ENCODE results near the gene RBBP8. TPM values are rescaled to one million over a fixed set of nuclear protein-coding genes. Genes with fewer than 3 reads are reported as not detected.
A peak's percentile ranks its signal among the peaks of the same experiment; 100 is the strongest.

RBBP8 gene
- total RNA-seq, 1 donor from 2014 or later, result 64.8 TPM

DNA sequence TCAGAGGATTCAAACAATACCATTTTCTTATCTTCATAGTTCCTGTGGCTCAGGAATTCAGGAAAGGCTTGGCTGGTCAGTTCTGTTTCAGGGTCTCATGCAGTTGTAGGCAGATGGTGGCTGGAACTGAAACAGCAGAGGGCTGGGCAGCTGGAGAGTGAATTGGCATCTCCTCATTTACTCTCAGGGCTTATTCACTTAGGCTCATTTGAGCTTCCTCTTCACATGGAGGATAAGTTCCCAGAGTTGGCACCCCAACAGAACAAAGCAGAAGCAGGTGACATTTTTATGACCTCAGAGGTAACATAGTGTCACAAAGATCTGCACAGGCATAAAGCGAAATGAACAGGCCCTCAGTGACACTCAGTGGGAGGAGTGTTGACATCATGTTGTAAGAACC, 66.1 kb downstream of the RBBP8 start:
- no peak overlapping the region for H3K4me3 Mint-ChIP-seq
- Histone ChIP-seq H3K4me1 (no peaks in the 10 kb centered on the region), H3K36me3 (peaks cover 19% of the 10 kb centered on the region), H2AFZ (replicated peaks) (no peak overlapping the region), H3K9ac (no peak overlapping the region), H3K4me3 (no peak overlapping the region), H3F3A (ENCODE audit: low read depth) (peaks cover 3% of the 10 kb centered on the region), H3K27ac (no peak overlapping the region), H4K20me1 (ENCODE audit: low read depth) (peaks cover 7% of the 10 kb centered on the region), H3K9me3 (ENCODE audit: low read depth) (no peaks in the 10 kb centered on the region), H3K27me3 (no peaks in the 10 kb centered on the region), H3K79me2 (ENCODE audit: low read depth) (no peaks in the 10 kb centered on the region), H3K4me2 (no peak overlapping the region)
- no peaks in the 10 kb centered on the region for H3K9me3 Mint-ChIP-seq
- no peaks in the 10 kb centered on the region for H3K4me1 Mint-ChIP-seq
- no peak overlapping the region for H3K27ac Mint-ChIP-seq
- no peaks in the 10 kb centered on the region for H3K27me3 Mint-ChIP-seq (ENCODE audit: insufficient read depth, low read depth)
- DNase-seq (ENCODE audit: low spot score), result peak; percentile 1
- TF ChIP-seq, protein P1, sequence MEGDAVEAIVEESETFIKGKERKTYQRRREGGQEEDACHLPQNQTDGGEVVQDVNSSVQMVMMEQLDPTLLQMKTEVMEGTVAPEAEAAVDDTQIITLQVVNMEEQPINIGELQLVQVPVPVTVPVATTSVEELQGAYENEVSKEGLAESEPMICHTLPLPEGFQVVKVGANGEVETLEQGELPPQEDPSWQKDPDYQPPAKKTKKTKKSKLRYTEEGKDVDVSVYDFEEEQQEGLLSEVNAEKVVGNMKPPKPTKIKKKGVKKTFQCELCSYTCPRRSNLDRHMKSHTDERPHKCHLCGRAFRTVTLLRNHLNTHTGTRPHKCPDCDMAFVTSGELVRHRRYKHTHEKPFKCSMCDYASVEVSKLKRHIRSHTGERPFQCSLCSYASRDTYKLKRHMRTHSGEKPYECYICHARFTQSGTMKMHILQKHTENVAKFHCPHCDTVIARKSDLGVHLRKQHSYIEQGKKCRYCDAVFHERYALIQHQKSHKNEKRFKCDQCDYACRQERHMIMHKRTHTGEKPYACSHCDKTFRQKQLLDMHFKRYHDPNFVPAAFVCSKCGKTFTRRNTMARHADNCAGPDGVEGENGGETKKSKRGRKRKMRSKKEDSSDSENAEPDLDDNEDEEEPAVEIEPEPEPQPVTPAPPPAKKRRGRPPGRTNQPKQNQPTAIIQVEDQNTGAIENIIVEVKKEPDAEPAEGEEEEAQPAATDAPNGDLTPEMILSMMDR (IDR thresholded peaks at IDR 0.05), result no peak
- TF ChIP-seq EZH2phosphoT487 (IDR thresholded peaks at IDR 0.05) (no peak), EZH2 (IDR thresholded peaks at IDR 0.05) (no peak)
- peaks cover 21% of the 10 kb centered on the region for H3K36me3 Mint-ChIP-seq

DNA sequence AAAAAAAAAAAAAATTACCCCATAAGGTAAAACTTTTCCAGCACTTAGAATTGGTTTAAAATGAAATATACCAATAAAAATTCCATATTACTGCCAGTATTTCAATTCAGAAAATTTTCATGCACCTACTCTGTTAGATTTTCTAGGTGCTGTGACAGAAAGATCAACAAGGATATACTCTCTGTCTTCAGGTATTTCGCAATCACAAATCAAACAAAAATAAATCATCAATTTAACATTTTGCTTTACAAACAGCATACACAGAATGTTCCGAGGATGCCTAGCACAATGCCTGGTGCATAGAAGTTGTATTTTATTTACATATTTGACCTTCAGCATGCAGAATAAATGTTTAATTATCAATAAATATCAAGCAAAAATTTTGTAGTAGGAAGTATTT, 66.5 kb downstream of the RBBP8 start:
- Histone ChIP-seq H3K4me1 (no peaks in the 10 kb centered on the region), H3K4me2 (no peak overlapping the region), H3K9me3 (ENCODE audit: low read depth) (no peaks in the 10 kb centered on the region), H3K9ac (no peak overlapping the region), H3K36me3 (peaks cover 19% of the 10 kb centered on the region), H3K27me3 (no peaks in the 10 kb centered on the region), H3F3A (ENCODE audit: low read depth) (peaks cover 3% of the 10 kb centered on the region), H3K79me2 (ENCODE audit: low read depth) (no peaks in the 10 kb centered on the region), H4K20me1 (ENCODE audit: low read depth) (peaks cover 7% of the 10 kb centered on the region), H3K4me3 (no peak overlapping the region), H2AFZ (replicated peaks) (no peak overlapping the region), H3K27ac (no peak overlapping the region)
- H3K4me3 Mint-ChIP-seq, result no peak overlapping the region
- H3K27me3 Mint-ChIP-seq (ENCODE audit: insufficient read depth, low read depth), result no peaks in the 10 kb centered on the region
- DNase-seq (ENCODE audit: low spot score), result no peak
- H3K4me1 Mint-ChIP-seq, result no peaks in the 10 kb centered on the region
- TF ChIP-seq EZH2 (IDR thresholded peaks at IDR 0.05) (no peak), EZH2phosphoT487 (IDR thresholded peaks at IDR 0.05) (no peak)
- TF ChIP-seq, protein P1 (IDR thresholded peaks at IDR 0.05), result no peak
- no peak overlapping the region for H3K27ac Mint-ChIP-seq
- H3K9me3 Mint-ChIP-seq, result no peaks in the 10 kb centered on the region
- peaks cover 21% of the 10 kb centered on the region for H3K36me3 Mint-ChIP-seq

DNA sequence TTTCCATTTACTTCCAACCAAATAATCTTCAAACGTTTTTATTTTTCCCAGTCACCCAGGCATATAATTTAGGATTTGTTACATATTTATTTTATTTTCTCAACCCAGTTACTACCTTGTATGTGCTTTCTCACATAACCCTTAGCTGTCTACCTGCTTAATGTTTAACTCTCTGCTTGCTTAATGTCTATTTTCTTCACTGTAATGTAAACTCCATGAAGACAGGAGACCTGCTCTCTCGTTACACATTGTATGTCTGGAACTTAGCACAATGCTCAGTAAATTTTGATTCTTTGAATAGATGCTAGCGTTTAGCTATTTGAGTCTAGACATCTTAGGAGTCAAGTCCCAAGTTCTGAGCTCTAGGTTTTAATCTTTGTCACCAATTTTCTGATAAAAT, 70.2 kb downstream of the RBBP8 start:
- H4K20me1 ChIP-seq (ENCODE audit: low read depth), result peaks cover 2% of the 10 kb centered on the region
- H3K9ac ChIP-seq, result no peak overlapping the region
- no peak overlapping the region for H3K4me2 ChIP-seq
- H3K27me3 ChIP-seq, result no peaks in the 10 kb centered on the region
- no peak overlapping the region for H3K4me3 ChIP-seq
- Mint-ChIP-seq H3K36me3 (peaks cover 25% of the 10 kb centered on the region), H3K27ac (no peak overlapping the region), H3K4me1 (no peaks in the 10 kb centered on the region), H3K9me3 (no peaks in the 10 kb centered on the region), H3K4me3 (no peak overlapping the region), H3K27me3 (ENCODE audit: insufficient read depth, low read depth) (no peaks in the 10 kb centered on the region)
- no peaks in the 10 kb centered on the region for H3K4me1 ChIP-seq
- H3K27ac ChIP-seq, result no peak overlapping the region
- H3K79me2 ChIP-seq (ENCODE audit: low read depth), result no peaks in the 10 kb centered on the region
- peaks cover 3% of the 10 kb centered on the region for H3F3A ChIP-seq (ENCODE audit: low read depth)
- peaks cover 10% of the 10 kb centered on the region for H3K36me3 ChIP-seq
- DNase-seq (ENCODE audit: low spot score), result no peak
- no peaks in the 10 kb centered on the region for H3K9me3 ChIP-seq (ENCODE audit: low read depth)
- TF ChIP-seq EZH2 (IDR thresholded peaks at IDR 0.05) (no peak), EZH2phosphoT487 (IDR thresholded peaks at IDR 0.05) (no peak)
- TF ChIP-seq, protein P1 (IDR thresholded peaks at IDR 0.05), result no peak
- H2AFZ ChIP-seq (replicated peaks), result no peak overlapping the region
